ENCODE data around the gene TSEN34.

Gene TSEN34

GRCh38 chr19:54191011-54191810 is at the start of gene TSEN34:
TSS of gene TSEN34 (plus strand) at chr19:54191308. CDS start at chr19:54191365, 57 bp downstream.
- peak; percentile 92 to 95 (median 94) for DNase-seq

- no peak for DNase-seq
Measured at GRCh38 chr19:54141356-54141755, 49.8 kb upstream of the TSEN34 start.

- no peak for DNase-seq
Measured at GRCh38 chr19:54142166-54142780, 48.8 kb upstream of the TSEN34 start.

GRCh38 chr19:54145541-54146158 is 45.5 kb upstream of the TSEN34 start:
- DNase-seq: no peak

GRCh38 chr19:54147676-54148075 is 43.4 kb upstream of the TSEN34 start:
- DNase-seq: no peak

- DNase-seq: no peak
Measured at GRCh38 chr19:54148158-54148557, 43.0 kb upstream of the TSEN34 start.

GRCh38 chr19:54149021-54149812 is 41.9 kb upstream of the TSEN34 start:
- DNase-seq: no peak

GRCh38 chr19:54151362-54152035 is 39.6 kb upstream of the TSEN34 start:
- DNase-seq: no peak

GRCh38 chr19:54152267-54152666 is 38.8 kb upstream of the TSEN34 start:
- no peak for DNase-seq

GRCh38 chr19:54152878-54153524 is 38.1 kb upstream of the TSEN34 start:
- DNase-seq: no peak

- DNase-seq: no peak
Measured at GRCh38 chr19:54153731-54154326, 37.3 kb upstream of the TSEN34 start.

- no peak for DNase-seq
Measured at GRCh38 chr19:54154603-54155345, 36.3 kb upstream of the TSEN34 start.

GRCh38 chr19:54155694-54156093 is 35.4 kb upstream of the TSEN34 start:
- no peak for DNase-seq

GRCh38 chr19:54156490-54156889 is 34.6 kb upstream of the TSEN34 start:
- DNase-seq: no peak

GRCh38 chr19:54156953-54157352 is 34.2 kb upstream of the TSEN34 start:
- no peak for DNase-seq

- no peak for DNase-seq
Measured at GRCh38 chr19:54158812-54159351, 32.2 kb upstream of the TSEN34 start.

- DNase-seq: peak; percentile 99 to 100 (median 100)
Measured at GRCh38 chr19:54159352-54160181, 31.5 kb upstream of the TSEN34 start, which contains the start of gene LENG1. TSS of gene LENG1 (minus strand) at chr19:54159721. CDS start at chr19:54159695, 26 bp downstream.

GRCh38 chr19:54160182-54160811 is 30.8 kb upstream of the TSEN34 start:
- DNase-seq: peak in 1 of 3 experiments; percentile 51

GRCh38 chr19:54160854-54161253 is 30.3 kb upstream of the TSEN34 start:
- peak in 2 of 3 experiments; percentile 26 to 50 for DNase-seq

Data from NCI-H1417 (cell line).